ENCODE data around the gene KCNG2.

The KCNG2 gene

DNA sequence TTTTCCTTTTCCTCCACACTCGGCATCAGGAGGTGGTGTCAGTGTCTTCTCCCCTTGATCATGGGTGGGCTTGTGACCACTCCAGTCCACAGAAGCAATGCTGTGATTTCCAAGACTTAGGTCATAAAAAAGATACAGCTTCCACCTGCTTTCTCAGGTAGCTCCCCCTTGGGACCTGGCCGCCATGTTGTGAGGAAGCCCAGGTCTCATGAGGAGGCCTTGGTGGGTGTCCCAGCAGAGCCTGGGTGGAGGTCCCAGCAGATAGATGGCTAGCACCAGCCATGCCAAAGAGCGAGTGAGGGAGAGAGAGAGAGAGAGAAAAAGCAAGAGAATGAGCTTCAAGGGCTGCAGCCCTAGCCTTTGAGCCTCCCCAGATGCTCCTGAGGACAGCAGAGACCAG, 137.8 kb downstream of the KCNG2 start:
- Histone ChIP-seq H3K9ac (ENCODE audit: low read depth, low read length, poor library complexity, severe bottlenecking) (no peak overlapping the region), H3K9me2 (replicated peaks; ENCODE audit: low read depth, low read length) (no peaks in the 10 kb centered on the region), H3K9me3 (ENCODE audit: insufficient read depth, low read depth, low read length) (peaks cover 9% of the 10 kb centered on the region; the same call in 1 of the 2 replicates), H4K20me1 (ENCODE audit: insufficient read depth, low read length, poor library complexity, severe bottlenecking) (no peaks in the 10 kb centered on the region), H3K4me1 (ENCODE audit: insufficient read depth, low read length, poor library complexity, severe bottlenecking) (no peaks in the 10 kb centered on the region), H3F3A (ENCODE audit: low read depth) (no peaks in the 10 kb centered on the region), H3K4me2 (ENCODE audit: low read depth, low read length, poor library complexity, severe bottlenecking) (no peak overlapping the region), H3K27me3 (ENCODE audit: insufficient read depth, low read length, poor library complexity, severe bottlenecking) (no peaks in the 10 kb centered on the region), H3K4me3 (ENCODE audit: low read length, poor library complexity, severe bottlenecking) (no peak overlapping the region), H3K79me2 (ENCODE audit: insufficient read depth, low read length) (peaks cover 44% of the 10 kb centered on the region), H3K36me3 (ENCODE audit: insufficient read depth, low read length) (peaks cover 41% of the 10 kb centered on the region; the same call in 1 of the 2 replicates), H2AFZ (ENCODE audit: low read length) (no peak overlapping the region)
- TF ChIP-seq, protein P1, sequence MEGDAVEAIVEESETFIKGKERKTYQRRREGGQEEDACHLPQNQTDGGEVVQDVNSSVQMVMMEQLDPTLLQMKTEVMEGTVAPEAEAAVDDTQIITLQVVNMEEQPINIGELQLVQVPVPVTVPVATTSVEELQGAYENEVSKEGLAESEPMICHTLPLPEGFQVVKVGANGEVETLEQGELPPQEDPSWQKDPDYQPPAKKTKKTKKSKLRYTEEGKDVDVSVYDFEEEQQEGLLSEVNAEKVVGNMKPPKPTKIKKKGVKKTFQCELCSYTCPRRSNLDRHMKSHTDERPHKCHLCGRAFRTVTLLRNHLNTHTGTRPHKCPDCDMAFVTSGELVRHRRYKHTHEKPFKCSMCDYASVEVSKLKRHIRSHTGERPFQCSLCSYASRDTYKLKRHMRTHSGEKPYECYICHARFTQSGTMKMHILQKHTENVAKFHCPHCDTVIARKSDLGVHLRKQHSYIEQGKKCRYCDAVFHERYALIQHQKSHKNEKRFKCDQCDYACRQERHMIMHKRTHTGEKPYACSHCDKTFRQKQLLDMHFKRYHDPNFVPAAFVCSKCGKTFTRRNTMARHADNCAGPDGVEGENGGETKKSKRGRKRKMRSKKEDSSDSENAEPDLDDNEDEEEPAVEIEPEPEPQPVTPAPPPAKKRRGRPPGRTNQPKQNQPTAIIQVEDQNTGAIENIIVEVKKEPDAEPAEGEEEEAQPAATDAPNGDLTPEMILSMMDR (conservative IDR thresholded peaks at IDR 0.05; ENCODE audit: low read length): no peak
- no peak for TF ChIP-seq EZH2phosphoT487 (IDR thresholded peaks at IDR 0.05; ENCODE audit: borderline replicate concordance)

- peaks cover 9% of the 10 kb centered on the region; the same call in 1 of the 2 replicates for H3K9me3 ChIP-seq (ENCODE audit: insufficient read depth, low read depth, low read length)
- no peaks in the 10 kb centered on the region for H3K27me3 ChIP-seq (ENCODE audit: insufficient read depth, low read length, poor library complexity, severe bottlenecking)
- H4K20me1 ChIP-seq (ENCODE audit: insufficient read depth, low read length, poor library complexity, severe bottlenecking): no peaks in the 10 kb centered on the region
- no peak overlapping the region for H3K9ac ChIP-seq (ENCODE audit: low read depth, low read length, poor library complexity, severe bottlenecking)
- no peaks in the 10 kb centered on the region for H3K4me1 ChIP-seq (ENCODE audit: insufficient read depth, low read length, poor library complexity, severe bottlenecking)
- peaks cover 41% of the 10 kb centered on the region; the same call in 1 of the 2 replicates for H3K36me3 ChIP-seq (ENCODE audit: insufficient read depth, low read length)
- TF ChIP-seq, protein P1 (conservative IDR thresholded peaks at IDR 0.05; ENCODE audit: low read length): no peak
- TF ChIP-seq EZH2phosphoT487 (IDR thresholded peaks at IDR 0.05; ENCODE audit: borderline replicate concordance): no peak
- no peaks in the 10 kb centered on the region for H3K9me2 ChIP-seq (replicated peaks; ENCODE audit: low read depth, low read length)
- H3K79me2 ChIP-seq (ENCODE audit: insufficient read depth, low read length): peaks cover 46% of the 10 kb centered on the region
- H3F3A ChIP-seq (ENCODE audit: low read depth): no peaks in the 10 kb centered on the region
- H3K4me2 ChIP-seq (ENCODE audit: low read depth, low read length, poor library complexity, severe bottlenecking): no peak overlapping the region
- H3K4me3 ChIP-seq (ENCODE audit: low read length, poor library complexity, severe bottlenecking): no peak overlapping the region
- no peak overlapping the region for H2AFZ ChIP-seq (ENCODE audit: low read length)
Observed at GRCh38 chr18:79935925-79936324, 138.2 kb downstream of the KCNG2 start.

DNA sequence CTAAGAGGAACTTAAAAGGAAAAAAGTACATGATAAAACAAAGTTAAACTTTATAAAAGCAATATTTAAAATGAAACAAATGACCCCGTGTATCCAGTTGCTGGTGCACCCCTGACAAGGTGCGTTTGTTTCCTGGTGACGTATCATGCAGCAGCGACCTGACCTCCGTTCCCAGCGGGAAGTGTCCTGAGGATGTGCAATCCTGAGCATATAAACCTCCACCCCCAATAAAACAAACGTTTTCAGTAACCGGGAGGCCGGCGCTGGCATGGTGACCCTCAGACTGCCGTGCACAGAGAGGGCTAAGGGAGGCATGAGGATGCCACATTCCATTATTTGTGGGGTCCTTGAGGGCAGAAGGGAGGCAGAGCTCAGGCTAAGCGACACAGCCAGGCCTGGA, 138.9 kb downstream of the KCNG2 start:
- H3F3A ChIP-seq (ENCODE audit: low read depth): no peaks in the 10 kb centered on the region
- H3K36me3 ChIP-seq (ENCODE audit: insufficient read depth, low read length): peaks cover 46% of the 10 kb centered on the region; the same call in 1 of the 2 replicates
- no peaks in the 10 kb centered on the region for H4K20me1 ChIP-seq (ENCODE audit: insufficient read depth, low read length, poor library complexity, severe bottlenecking)
- H3K79me2 ChIP-seq (ENCODE audit: insufficient read depth, low read length): peaks cover 45% of the 10 kb centered on the region; the same call in 1 of the 2 replicates
- no peak overlapping the region for H3K4me3 ChIP-seq (ENCODE audit: low read length, poor library complexity, severe bottlenecking)
- no peak overlapping the region for H3K4me2 ChIP-seq (ENCODE audit: low read depth, low read length, poor library complexity, severe bottlenecking)
- no peaks in the 10 kb centered on the region for H3K4me1 ChIP-seq (ENCODE audit: insufficient read depth, low read length, poor library complexity, severe bottlenecking)
- no peak overlapping the region for H2AFZ ChIP-seq (ENCODE audit: low read length)
- H3K9me2 ChIP-seq (replicated peaks; ENCODE audit: low read depth, low read length): no peaks in the 10 kb centered on the region
- H3K9ac ChIP-seq (ENCODE audit: low read depth, low read length, poor library complexity, severe bottlenecking): no peak overlapping the region
- TF ChIP-seq EZH2phosphoT487 (IDR thresholded peaks at IDR 0.05; ENCODE audit: borderline replicate concordance): no peak
- TF ChIP-seq, protein P1 (conservative IDR thresholded peaks at IDR 0.05; ENCODE audit: low read length): no peak
- no peaks in the 10 kb centered on the region for H3K27me3 ChIP-seq (ENCODE audit: insufficient read depth, low read length, poor library complexity, severe bottlenecking)
- peaks cover 3% of the 10 kb centered on the region; the same call in 1 of the 2 replicates for H3K9me3 ChIP-seq (ENCODE audit: insufficient read depth, low read depth, low read length)

All from Loucy (cell line).